Lung (tissue), 12 donors: ENCODE measurements around the gene BRD7. TPM values are rescaled to one million over a fixed set of nuclear protein-coding genes. Genes with fewer than 3 reads are reported as not detected.

Source experiments
- ATAC-seq: fragments of 200-7000 bp; cut with Tn5 transposase; one replicate; pipeline ENCODE4 v1.9.1; 2020; ENCODE audit warnings: moderate number of reproducible peaks; ENCODE audit not compliant: insufficient read depth, low FRiP score
- DNase-seq, 3 donors: peaks; one replicate each; pipeline ENCODE4 v3.0.0-alpha.2; 2013 to 2017
- H3K27ac ChIP-seq, 2 donors: one replicate each; pipeline ENCODE4 v1.5.1; 2013; ENCODE audit warnings: mild to moderate bottlenecking in 2 of 2, moderate library complexity in 2 of 2, control low read depth in 1 of 2, inconsistent platforms in 1 of 2, low read depth in 1 of 2, low read length in 1 of 2
- H3K27me3 ChIP-seq, 3 donors: one replicate each; pipeline ENCODE4 v1.5.1; 2013; ENCODE audit warnings: low read length in 2 of 3; ENCODE audit not compliant: control insufficient read depth in 3 of 3, insufficient read depth in 3 of 3
- H3K36me3 ChIP-seq, 4 donors: one replicate each; pipeline ENCODE4 v1.5.1; 2013; ENCODE audit warnings: low read length in 4 of 4, mild to moderate bottlenecking in 1 of 4, moderate library complexity in 1 of 4; ENCODE audit not compliant: control insufficient read depth in 4 of 4, insufficient read depth in 4 of 4
- H3K4me1 ChIP-seq, 5 donors: one replicate each; pipeline ENCODE4 v1.5.1; 2013; ENCODE audit warnings: low read length in 5 of 5, mild to moderate bottlenecking in 2 of 5, moderate library complexity in 1 of 5; ENCODE audit not compliant: control insufficient read depth in 5 of 5, insufficient read depth in 5 of 5
- H3K4me3 ChIP-seq: one replicate; pipeline ENCODE4 v1.5.1; 2013; ENCODE audit warnings: mild to moderate bottlenecking, control low read depth, moderate library complexity
- H3K9ac ChIP-seq, 2 donors: one replicate each; pipeline ENCODE4 v1.5.1; 2013; ENCODE audit warnings: low read length in 2 of 2, control low read depth in 1 of 2; ENCODE audit not compliant: insufficient read depth in 1 of 2
- H3K9me3 ChIP-seq, 4 donors: one replicate each; pipeline ENCODE4 v1.5.1; 2013; ENCODE audit warnings: low read length in 3 of 4, mild to moderate bottlenecking in 1 of 4, moderate library complexity in 1 of 4; ENCODE audit not compliant: control insufficient read depth in 4 of 4, insufficient read depth in 3 of 4
- CTCF ChIP-seq: IDR thresholded peaks from 2 replicates; pipeline ENCODE4 v1.5.1; 2012; ENCODE audit warnings: mild to moderate bottlenecking; ENCODE audit errors: control extremely low read depth, extremely low read depth
- WGBS, 2 donors: extraction: QIAGEN DNeasy Blood & Tissue Kit; methylation state at CpG; one replicate each; pipeline ENCODE4 v1.1.7; 2013; 5-methylcytosine and 5-hydroxymethylcytosine counted together
- polyA plus RNA-seq, 2 donors: library from polyadenylated mRNA; stranded (reverse); fragments of 200-250 nt; gene quantifications; one replicate each; pipeline ENCODE4 v1.2.1, GENCODE V29; 2013
- total RNA-seq, 2 donors: library from RNA; depleted of rRNA in 1 of 2; stranded (reverse); fragments of >200 nt in 1 of 2; gene quantifications; one replicate each; pipeline ENCODE4 v1.2.1, GENCODE V29; 2014 to 2021
- donor health status: control.
- donor health status: control.
- donor health status: Bipolar disorder and iron deficiency.
- donor health status: healthy.
- donor health status: DM: yes; HTN: yes; CAD: no.

Gene BRD7
- total and polyA plus RNA-seq, 4 donors = 33.9 to 54.6 (median 53.5) TPM

- no peaks in the 10 kb centered on the region for H3K27me3 ChIP-seq
- no peak for ATAC-seq
- no peak for DNase-seq
- no peak overlapping the region for H3K9ac ChIP-seq
- H3K9me3 ChIP-seq = peaks cover 0 to 2% (median 0%) of the 10 kb centered on the region in 4 donors
- no peak overlapping the region for H3K27ac ChIP-seq
- no peak for TF ChIP-seq CTCF
- H3K4me1 ChIP-seq = peaks cover 0 to 12% (median 9%) of the 10 kb centered on the region in 5 donors
- WGBS, 2 donors = 77 to 80% methylated on average over 15 of the region's 15 CpGs
- no peak overlapping the region for H3K4me3 ChIP-seq
- H3K36me3 ChIP-seq = no peaks in the 10 kb centered on the region
These were observed 97.4 kb downstream of the BRD7 start for GRCh38 chr16:50271148-50272041.

GRCh38 chr16:50270510-50271147, 98.2 kb downstream of the BRD7 start:
- no peak overlapping the region for H3K9ac ChIP-seq
- TF ChIP-seq CTCF = no peak
- peaks cover 0 to 18% (median 12%) of the 10 kb centered on the region in 5 donors for H3K4me1 ChIP-seq
- no peak overlapping the region for H3K27ac ChIP-seq
- H3K27me3 ChIP-seq = no peaks in the 10 kb centered on the region
- peaks cover 0 to 2% (median 0%) of the 10 kb centered on the region in 4 donors for H3K9me3 ChIP-seq
- H3K36me3 ChIP-seq = no peaks in the 10 kb centered on the region
- WGBS, 2 donors = 68 to 82% methylated on average over 13 of the region's 13 CpGs
- ATAC-seq (no peak), DNase-seq (no peak)
- no peak overlapping the region for H3K4me3 ChIP-seq

- Histone ChIP-seq H3K9ac (no peak overlapping the region), H3K27ac (no peak overlapping the region), H3K4me1 (peaks cover 0 to 18% (median 14%) of the 10 kb centered on the region in 5 donors), H3K27me3 (no peaks in the 10 kb centered on the region), H3K36me3 (no peaks in the 10 kb centered on the region), H3K9me3 (peaks cover 0 to 2% (median 0%) of the 10 kb centered on the region in 4 donors), H3K4me3 (no peak overlapping the region)
- no peak for TF ChIP-seq CTCF
- ATAC-seq (no peak), DNase-seq (no peak)
- 77 to 95% methylated on average over 12 of the region's 12 CpGs for WGBS, 2 donors
These were observed 98.8 kb downstream of the BRD7 start for GRCh38 chr16:50269769-50270509.
